Activated B cell treated with CpG ODN at 0.5 μM for 24 hours (primary cell): ENCODE data around the gene AUTS2. TPM values are rescaled to one million over a fixed set of nuclear protein-coding genes. Genes with fewer than 3 reads are reported as not detected.

ENCODE experiments used
- ATAC-seq: fragments of 200-7000 bp; cut with Tn5 transposase; one replicate; pipeline ENCODE4 v1.10.0; 2021; ENCODE audit warnings: low read depth, mild to moderate bottlenecking, moderate library complexity
- CTCF ChIA-PET: fragments of 350-600 bp; sonication (Branson Sonifier 250); formaldehyde crosslinking; loops from one replicate; lab custom pipeline; 2021; ENCODE audit warnings: antibody characterized with exemption; lab: Charles Lee
- POLR2A ChIA-PET: fragments of 350-600 bp; sonication (Branson Sonifier 250); formaldehyde crosslinking; loops from one replicate; lab custom pipeline; 2021; ENCODE audit warnings: antibody characterized with exemption; lab: Charles Lee
- DNase-seq: peaks from one replicate; pipeline ENCODE4 v3.0.0; 2022
- H3K27ac Mint-ChIP-seq: one replicate; pipeline ENCODE4 v1.8.0; 2020; ENCODE audit warnings: mixed read lengths
- H3K27me3 Mint-ChIP-seq: one replicate; pipeline ENCODE4 v1.8.0; 2021; ENCODE audit warnings: mixed read lengths
- H3K36me3 Mint-ChIP-seq: one replicate; pipeline ENCODE4 v1.8.0; 2021; ENCODE audit warnings: low read depth, mixed read lengths
- H3K4me1 Mint-ChIP-seq: one replicate; pipeline ENCODE4 v1.8.0; 2021; ENCODE audit warnings: mixed read lengths
- H3K4me3 Mint-ChIP-seq: one replicate; pipeline ENCODE4 v1.8.0; 2020; ENCODE audit warnings: mild to moderate bottlenecking, mixed read lengths
- H3K9me3 Mint-ChIP-seq: one replicate; pipeline ENCODE4 v1.8.0; 2020; ENCODE audit warnings: mixed read lengths
- intact Hi-C: fragments of 100-400 bp; cut with micrococcal nuclease; formaldehyde crosslinking; loops from one replicate; pipeline ENCODE4 v1.15.1; 2024
- total RNA-seq: library from RNA; stranded (reverse); gene quantifications from 2 replicates; pipeline ENCODE4 v1.2.3, GENCODE V29; 2022
- TF ChIP-seq, protein P1 (sequence below): fragments of 200-600 bp; IDR thresholded peaks from one replicate; pipeline ENCODE4 v1.8.0; 2022; ENCODE audit warnings: antibody characterized with exemption, mild to moderate bottlenecking

The AUTS2 gene
- total RNA-seq, 1 donor from 2014 or later: 15.9 TPM

GRCh38 chr7:69693042-69693441, 94.8 kb downstream of the AUTS2 start:
- no peak for DNase-seq
- Mint-ChIP-seq H3K4me1 (peaks cover 42% of the 10 kb centered on the region), H3K27ac (no peak overlapping the region), H3K27me3 (no peaks in the 10 kb centered on the region), H3K4me3 (no peak overlapping the region), H3K9me3 (no peaks in the 10 kb centered on the region), H3K36me3 (no peaks in the 10 kb centered on the region)
- TF ChIP-seq, protein P1, sequence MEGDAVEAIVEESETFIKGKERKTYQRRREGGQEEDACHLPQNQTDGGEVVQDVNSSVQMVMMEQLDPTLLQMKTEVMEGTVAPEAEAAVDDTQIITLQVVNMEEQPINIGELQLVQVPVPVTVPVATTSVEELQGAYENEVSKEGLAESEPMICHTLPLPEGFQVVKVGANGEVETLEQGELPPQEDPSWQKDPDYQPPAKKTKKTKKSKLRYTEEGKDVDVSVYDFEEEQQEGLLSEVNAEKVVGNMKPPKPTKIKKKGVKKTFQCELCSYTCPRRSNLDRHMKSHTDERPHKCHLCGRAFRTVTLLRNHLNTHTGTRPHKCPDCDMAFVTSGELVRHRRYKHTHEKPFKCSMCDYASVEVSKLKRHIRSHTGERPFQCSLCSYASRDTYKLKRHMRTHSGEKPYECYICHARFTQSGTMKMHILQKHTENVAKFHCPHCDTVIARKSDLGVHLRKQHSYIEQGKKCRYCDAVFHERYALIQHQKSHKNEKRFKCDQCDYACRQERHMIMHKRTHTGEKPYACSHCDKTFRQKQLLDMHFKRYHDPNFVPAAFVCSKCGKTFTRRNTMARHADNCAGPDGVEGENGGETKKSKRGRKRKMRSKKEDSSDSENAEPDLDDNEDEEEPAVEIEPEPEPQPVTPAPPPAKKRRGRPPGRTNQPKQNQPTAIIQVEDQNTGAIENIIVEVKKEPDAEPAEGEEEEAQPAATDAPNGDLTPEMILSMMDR: no peak
- ChIA-PET POLR2A (no interaction called here), CTCF (no interaction called here)
- intact Hi-C loops: no loop called here
- ATAC-seq: no peak

DNA sequence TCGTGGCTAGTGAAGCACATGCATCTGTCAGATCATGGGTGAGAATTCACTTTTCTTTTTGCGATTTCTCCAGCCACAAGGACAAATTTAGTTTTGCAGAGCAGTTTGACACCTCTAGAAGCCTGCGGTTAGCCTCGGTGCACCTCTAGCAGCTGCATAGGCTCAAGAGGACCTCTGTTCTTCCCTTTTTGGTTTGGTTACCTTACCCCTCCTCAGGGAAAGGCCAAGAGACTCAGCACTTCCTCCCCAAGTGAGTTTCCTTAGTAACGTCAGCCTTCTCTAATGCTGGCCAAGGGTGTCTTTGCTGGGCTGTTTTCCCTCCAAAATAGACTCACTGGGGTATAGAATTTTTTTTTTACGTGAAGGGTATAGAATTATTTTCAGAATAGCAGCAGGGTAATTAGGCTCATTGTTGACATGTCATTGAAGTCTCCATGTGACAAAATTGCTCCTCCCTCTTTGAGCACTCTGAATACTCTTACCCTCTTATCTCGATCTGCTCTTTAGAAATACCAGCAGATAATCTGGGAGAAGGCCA, 97.8 kb downstream of the AUTS2 start:
- intact Hi-C loops: loop anchor here (2.0 kb wide), 2 partner anchors 43 to 97 kb away; partner anchors contain the start of gene AUTS2
- H3K4me3 Mint-ChIP-seq: peak overlapping the region; percentile 13
- CTCF ChIA-PET: no interaction called here
- H3K27me3 Mint-ChIP-seq: no peaks in the 10 kb centered on the region
- H3K9me3 Mint-ChIP-seq: no peaks in the 10 kb centered on the region
- TF ChIP-seq, protein P1: no peak
- H3K4me1 Mint-ChIP-seq: peaks cover 43% of the 10 kb centered on the region
- ATAC-seq (peak; percentile 87), DNase-seq (no peak)
- H3K27ac Mint-ChIP-seq: peak overlapping the region; percentile 56
- H3K36me3 Mint-ChIP-seq: no peaks in the 10 kb centered on the region
- POLR2A ChIA-PET: interaction anchor here (0.6 to 1.5 kb wide), 3 partner anchors 43 to 148 kb away, joined by 3 to 5 read pairs (median 3); no protein-coding TSS in a partner anchor

GRCh38 chr7:69696686-69697685, 98.7 kb downstream of the AUTS2 start:
- H3K36me3 Mint-ChIP-seq: no peaks in the 10 kb centered on the region
- H3K9me3 Mint-ChIP-seq: no peaks in the 10 kb centered on the region
- TF ChIP-seq, protein P1: no peak
- intact Hi-C loops: loop anchor here (2.0 kb wide), 2 partner anchors 42 to 98 kb away; partner anchors contain the start of gene AUTS2
- ATAC-seq (no peak), DNase-seq (no peak)
- H3K4me3 Mint-ChIP-seq: no peak overlapping the region
- ChIA-PET CTCF (no interaction called here), POLR2A (interaction anchor here (1.1 to 1.5 kb wide), 2 partner anchors 42 to 99 kb away, joined by 4 to 5 read pairs; partner anchors contain the start of gene AUTS2)
- H3K27ac Mint-ChIP-seq: peak overlapping the region; percentile 56
- H3K27me3 Mint-ChIP-seq: no peaks in the 10 kb centered on the region
- H3K4me1 Mint-ChIP-seq: peaks cover 43% of the 10 kb centered on the region

DNA sequence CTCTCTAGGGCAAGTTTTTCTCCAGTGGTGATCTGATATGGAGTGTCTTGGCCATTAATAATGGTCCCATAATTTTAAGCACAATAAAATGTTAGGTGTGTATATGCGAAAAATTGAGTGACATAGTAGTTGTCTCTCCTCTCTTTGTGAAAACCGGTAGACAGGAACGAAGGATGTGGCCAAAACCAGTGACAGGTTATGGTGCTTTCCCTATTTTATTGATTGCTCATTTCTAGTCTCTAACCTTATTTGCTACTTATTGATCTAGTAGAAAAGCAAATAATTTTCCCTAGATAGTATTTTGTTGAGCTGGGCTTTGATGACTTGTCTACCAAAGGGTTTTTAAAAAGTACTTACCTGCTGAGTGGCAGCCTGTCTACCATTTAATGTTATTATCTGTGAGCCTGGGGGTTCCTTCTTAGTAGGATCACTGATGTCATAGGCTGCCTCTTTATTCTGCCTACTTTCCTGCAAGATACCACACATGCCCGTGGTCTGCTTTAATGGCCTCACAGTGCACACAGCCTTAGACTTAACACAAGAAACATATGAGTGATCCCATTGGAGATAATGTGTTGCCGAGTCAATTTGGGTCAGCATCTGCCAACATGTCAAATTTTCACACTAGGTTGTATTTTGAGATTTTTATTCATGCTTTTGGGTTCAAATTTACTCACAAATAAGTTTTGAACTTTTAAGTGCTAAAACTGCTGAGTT, 100.0 kb downstream of the AUTS2 start:
- DNase-seq (no peak), ATAC-seq (no peak)
- Mint-ChIP-seq H3K36me3 (no peaks in the 10 kb centered on the region), H3K9me3 (no peaks in the 10 kb centered on the region), H3K27ac (no peak overlapping the region), H3K27me3 (no peaks in the 10 kb centered on the region), H3K4me3 (no peak overlapping the region), H3K4me1 (peaks cover 39% of the 10 kb centered on the region)
- ChIA-PET POLR2A (interaction anchor here (1.1 kb wide), 1 partner anchor 100 kb away, joined by 4 read pairs; the partner anchor contains the start of gene AUTS2), CTCF (no interaction called here)
- intact Hi-C loops: no loop called here
- TF ChIP-seq, protein P1: no peak
